Activated T-helper 2 cell treated with anti-CD3 and anti-CD28 coated beads, Interferon-gamma antibody, Interleukin-2, Interleukin-4, amounts not matched to agents 10 μg/mL and 5 μg/mL and 100 μg/mL, durations not matched to agents 14 hours and 24 hours and 36 hours (primary cell): ENCODE measurements around the gene CDKN2B-AS1. TPM values are rescaled to one million over a fixed set of nuclear protein-coding genes. Genes with fewer than 3 reads are reported as not detected.
"Not testable (repeated sequence)": the region's sequence is repeated elsewhere in the genome, so short reads cannot be mapped to it uniquely, and the experiment has no call there.

ENCODE experiments used
- DNase-seq: peaks from one replicate; pipeline ENCODE4 v3.0.0; 2021; ENCODE audit warnings: low spot score
- H3K27ac Mint-ChIP-seq: one replicate; pipeline ENCODE4 v1.8.0; 2021; ENCODE audit warnings: mixed read lengths
- H3K27me3 Mint-ChIP-seq: one replicate; pipeline ENCODE4 v1.8.0; 2021; ENCODE audit warnings: low read depth, mixed read lengths
- H3K36me3 Mint-ChIP-seq: one replicate; pipeline ENCODE4 v1.8.0; 2021; ENCODE audit warnings: low read depth, mixed read lengths
- H3K4me1 Mint-ChIP-seq: one replicate; pipeline ENCODE4 v1.8.0; 2021; ENCODE audit warnings: low read depth, mixed read lengths
- H3K4me3 Mint-ChIP-seq: one replicate; pipeline ENCODE4 v1.8.0; 2021; ENCODE audit warnings: low read depth, mild to moderate bottlenecking, moderate library complexity, mixed read lengths
- H3K9me3 Mint-ChIP-seq: one replicate; pipeline ENCODE4 v1.8.0; 2021; ENCODE audit warnings: mixed read lengths
- intact Hi-C: fragments of 100-400 bp; cut with micrococcal nuclease; formaldehyde crosslinking; loops from one replicate; pipeline ENCODE4 v1.15.1; 2023
- total RNA-seq: library from RNA; stranded (reverse); gene quantifications from 2 replicates; pipeline ENCODE4 v1.2.3, GENCODE V29; 2022

Gene CDKN2B-AS1
- total RNA-seq, 1 donor from 2014 or later, result 0.82 TPM

- H3K4me3 Mint-ChIP-seq, DNase-seq, H3K27ac Mint-ChIP-seq, H3K9me3 Mint-ChIP-seq, intact Hi-C loops, H3K36me3 Mint-ChIP-seq: not testable (repeated sequence)
- Mint-ChIP-seq H3K4me1 (peaks cover 13% of the 10 kb centered on the region), H3K27me3 (peaks cover 36% of the 10 kb centered on the region)
These were observed 63.4 kb downstream of the CDKN2B-AS1 start for GRCh38 chr9:22057972-22058371.

- intact Hi-C loops, result no loop called here
- H3K36me3 Mint-ChIP-seq, result peaks cover 8% of the 10 kb centered on the region
- H3K27ac Mint-ChIP-seq, result no peak overlapping the region
- DNase-seq, result no peak
- H3K27me3 Mint-ChIP-seq, result peaks cover 43% of the 10 kb centered on the region
- H3K4me3 Mint-ChIP-seq, result no peak overlapping the region
- H3K4me1 Mint-ChIP-seq, result peaks cover 31% of the 10 kb centered on the region
- H3K9me3 Mint-ChIP-seq, result no peaks in the 10 kb centered on the region
These were observed 66.3 kb downstream of the CDKN2B-AS1 start for GRCh38 chr9:22060831-22061383.

- no peak for DNase-seq
- H3K27me3 Mint-ChIP-seq, result peaks cover 37% of the 10 kb centered on the region
- peaks cover 32% of the 10 kb centered on the region for H3K4me1 Mint-ChIP-seq
- no peak overlapping the region for H3K27ac Mint-ChIP-seq
- intact Hi-C loops, result no loop called here
- H3K9me3 Mint-ChIP-seq, result no peaks in the 10 kb centered on the region
- H3K36me3 Mint-ChIP-seq, result peaks cover 4% of the 10 kb centered on the region
- H3K4me3 Mint-ChIP-seq, result no peak overlapping the region
These were observed 70.4 kb downstream of the CDKN2B-AS1 start for GRCh38 chr9:22064957-22065356.

GRCh38 chr9:22065431-22066200, 71.0 kb downstream of the CDKN2B-AS1 start:
- H3K27ac Mint-ChIP-seq, result no peak overlapping the region

GRCh38 chr9:22067196-22067595, 72.6 kb downstream of the CDKN2B-AS1 start:
- Mint-ChIP-seq H3K27ac (no peak overlapping the region), H3K36me3 (peaks cover 8% of the 10 kb centered on the region), H3K4me1 (peaks cover 40% of the 10 kb centered on the region), H3K9me3 (no peaks in the 10 kb centered on the region), H3K27me3 (peaks cover 32% of the 10 kb centered on the region), H3K4me3 (no peak overlapping the region)
- no peak for DNase-seq
- intact Hi-C loops, result no loop called here

More at GRCh38 chr9:22065431-22066200, 71.0 kb downstream of the CDKN2B-AS1 start:
- no peaks in the 10 kb centered on the region for H3K9me3 Mint-ChIP-seq
- H3K27me3 Mint-ChIP-seq, result peaks cover 35% of the 10 kb centered on the region
- H3K4me1 Mint-ChIP-seq, result peaks cover 32% of the 10 kb centered on the region
- H3K36me3 Mint-ChIP-seq, result peaks cover 4% of the 10 kb centered on the region
- intact Hi-C loops, result no loop called here
- H3K4me3 Mint-ChIP-seq, result no peak overlapping the region
- DNase-seq, result no peak

- H3K4me3 Mint-ChIP-seq, result no peak overlapping the region
- H3K4me1 Mint-ChIP-seq, result peaks cover 48% of the 10 kb centered on the region
- peaks cover 25% of the 10 kb centered on the region for H3K27me3 Mint-ChIP-seq
- H3K36me3 Mint-ChIP-seq, result peaks cover 8% of the 10 kb centered on the region
- H3K9me3 Mint-ChIP-seq, result no peaks in the 10 kb centered on the region
- DNase-seq, result no peak
- no peak overlapping the region for H3K27ac Mint-ChIP-seq
- intact Hi-C loops, result no loop called here
These were observed 73.8 kb downstream of the CDKN2B-AS1 start for GRCh38 chr9:22068369-22068768.

- Mint-ChIP-seq H3K4me1 (peaks cover 44% of the 10 kb centered on the region), H3K27me3 (peaks cover 17% of the 10 kb centered on the region), H3K36me3 (peaks cover 4% of the 10 kb centered on the region), H3K4me3 (no peak overlapping the region), H3K9me3 (no peaks in the 10 kb centered on the region), H3K27ac (no peak overlapping the region)
- intact Hi-C loops, result loop anchor here (1.0 kb wide), 1 partner anchor 21 kb away; no protein-coding TSS in a partner anchor
- no peak for DNase-seq
These were observed 78.8 kb downstream of the CDKN2B-AS1 start for GRCh38 chr9:22073349-22073748.

- peaks cover 14% of the 10 kb centered on the region for H3K36me3 Mint-ChIP-seq
- intact Hi-C loops, result loop anchor here (2.0 kb wide), 2 partner anchors 37 to 69 kb away; partner anchors contain the start of gene CDKN2B
- H3K27me3 Mint-ChIP-seq, result peaks cover 21% of the 10 kb centered on the region
These were observed 83.5 kb downstream of the CDKN2B-AS1 start for GRCh38 chr9:22078081-22078480.

GRCh38 chr9:22079873-22080341, 85.3 kb downstream of the CDKN2B-AS1 start:
- Mint-ChIP-seq H3K4me1 (peaks cover 52% of the 10 kb centered on the region), H3K27me3 (peaks cover 36% of the 10 kb centered on the region), H3K9me3 (no peaks in the 10 kb centered on the region), H3K36me3 (peaks cover 14% of the 10 kb centered on the region), H3K4me3 (peak overlapping the region; percentile 34), H3K27ac (peak overlapping the region; percentile 46)
- peak; percentile 58 for DNase-seq
- intact Hi-C loops, result loop anchor here (1.0 to 2.0 kb wide), 9 partner anchors 17 to 160 kb away; partner anchors contain the start of gene CDKN2B

More at GRCh38 chr9:22078081-22078480, 83.5 kb downstream of the CDKN2B-AS1 start:
- Mint-ChIP-seq H3K9me3 (no peaks in the 10 kb centered on the region), H3K27ac (peak overlapping the region; percentile 15), H3K4me3 (peak overlapping the region; percentile 30), H3K4me1 (peaks cover 57% of the 10 kb centered on the region)
- DNase-seq, result no peak

GRCh38 chr9:22084336-22085035, 89.9 kb downstream of the CDKN2B-AS1 start:
- Mint-ChIP-seq H3K36me3 (peaks cover 14% of the 10 kb centered on the region), H3K4me3 (no peak overlapping the region), H3K27me3 (peaks cover 55% of the 10 kb centered on the region), H3K9me3 (no peaks in the 10 kb centered on the region), H3K4me1 (peaks cover 26% of the 10 kb centered on the region), H3K27ac (no peak overlapping the region)
- intact Hi-C loops, result no loop called here
- no peak for DNase-seq

- Mint-ChIP-seq H3K9me3 (no peaks in the 10 kb centered on the region), H3K36me3 (peaks cover 4% of the 10 kb centered on the region), H3K4me1 (peaks cover 11% of the 10 kb centered on the region), H3K27ac (no peak overlapping the region), H3K4me3 (no peak overlapping the region), H3K27me3 (peaks cover 58% of the 10 kb centered on the region)
- no peak for DNase-seq
- intact Hi-C loops, result no loop called here
These were observed 93.6 kb downstream of the CDKN2B-AS1 start for GRCh38 chr9:22088053-22088716.

GRCh38 chr9:22088717-22089061, 94.1 kb downstream of the CDKN2B-AS1 start:
- no peak overlapping the region for H3K27ac Mint-ChIP-seq
- H3K9me3 Mint-ChIP-seq, result no peaks in the 10 kb centered on the region
- H3K36me3 Mint-ChIP-seq, result peaks cover 4% of the 10 kb centered on the region
- peaks cover 55% of the 10 kb centered on the region for H3K27me3 Mint-ChIP-seq
- no peak overlapping the region for H3K4me3 Mint-ChIP-seq
- intact Hi-C loops, result no loop called here
- no peak for DNase-seq
- H3K4me1 Mint-ChIP-seq, result peaks cover 11% of the 10 kb centered on the region
